Common myeloid progenitor, CD34-positive (primary cell): ENCODE results near the gene MSI2.

ENCODE experiments used
- CTCF ChIA-PET: fragments of 350-600 bp; sonication (Branson Sonifier 250); formaldehyde crosslinking; loops from one replicate; lab custom pipeline; 2021; ENCODE audit warnings: antibody characterized with exemption; lab: Charles Lee
- POLR2A ChIA-PET: fragments of 350-600 bp; sonication (Branson Sonifier 250); formaldehyde crosslinking; loops from one replicate; lab custom pipeline; 2021; ENCODE audit warnings: antibody characterized with exemption; lab: Charles Lee
- DNase-seq, 3 donors: peaks; one replicate each; pipeline versions ENCODE4 v3.0.0 to v3.0.0-alpha.2; 2013
- H3K27ac ChIP-seq, 2 experiments: 1 replicate in 1 of 2; 2 replicates in 1 of 2; pipeline ENCODE4 v1.7.0; 2013; ENCODE audit warnings: inconsistent platforms in 2 of 2, low read length in 2 of 2, mild to moderate bottlenecking in 2 of 2, low read depth in 1 of 2, moderate library complexity in 1 of 2; ENCODE audit not compliant: severe bottlenecking in 2 of 2, insufficient read depth in 1 of 2, poor library complexity in 1 of 2
- H3K27me3 ChIP-seq, 5 experiments: replicated peaks in 2 of 5; 1 replicate in 3 of 5; 2 replicates in 2 of 5; pipeline versions ENCODE4 v1.6.1 to v1.7.0; 2013; ENCODE audit warnings: low read length in 4 of 5, mild to moderate bottlenecking in 2 of 5, moderate library complexity in 2 of 5, inconsistent platforms in 1 of 5; ENCODE audit not compliant: insufficient read depth in 5 of 5, control insufficient read depth in 4 of 5
- H3K36me3 ChIP-seq, 4 experiments: 1 replicate in 2 of 4; 2 replicates in 2 of 4; pipeline versions ENCODE4 v1.6.1 to v1.7.0; 2013; ENCODE audit warnings: low read length in 3 of 4, control low read depth in 1 of 4, mild to moderate bottlenecking in 1 of 4; ENCODE audit not compliant: control insufficient read depth in 4 of 4, insufficient read depth in 4 of 4
- H3K4me1 ChIP-seq, 4 experiments: 1 replicate in 3 of 4; 2 replicates in 1 of 4; pipeline versions ENCODE4 v1.6.1 to v1.7.1; 2013; ENCODE audit warnings: low read length in 3 of 4, mild to moderate bottlenecking in 3 of 4, control low read depth in 1 of 4, inconsistent platforms in 1 of 4, moderate library complexity in 1 of 4; ENCODE audit not compliant: control insufficient read depth in 4 of 4, insufficient read depth in 4 of 4; ENCODE audit errors: control extremely low read depth in 1 of 4
- H3K4me3 ChIP-seq, 7 experiments: 1 replicate in 4 of 7; 2 replicates in 3 of 7; pipeline versions ENCODE4 v1.5.1 to v1.7.0; 2013; ENCODE audit warnings: mild to moderate bottlenecking in 7 of 7, low read length in 6 of 7, moderate library complexity in 6 of 7, inconsistent platforms in 2 of 7, low read depth in 2 of 7, control low read depth in 1 of 7; ENCODE audit not compliant: insufficient read depth in 4 of 7, control insufficient read depth in 1 of 7; ENCODE audit errors: extremely low read depth in 1 of 7
- H3K9me3 ChIP-seq, 5 experiments: 1 replicate in 4 of 5; 2 replicates in 1 of 5; pipeline versions ENCODE4 v1.6.1 to v1.7.1; 2013; ENCODE audit warnings: low read length in 4 of 5, mild to moderate bottlenecking in 2 of 5, inconsistent platforms in 1 of 5, low read depth in 1 of 5, moderate library complexity in 1 of 5; ENCODE audit not compliant: control insufficient read depth in 4 of 5, insufficient read depth in 2 of 5; ENCODE audit errors: control extremely low read depth in 1 of 5
- WGBS: methylation state at CpG from one replicate; pipeline ENCODE4 v1.1.5; 2013; ENCODE audit not compliant: insufficient coverage; 5-methylcytosine and 5-hydroxymethylcytosine counted together

The MSI2 gene

GRCh38 chr17:57572062-57572461, 315.7 kb downstream of the MSI2 start:
- H3K27ac ChIP-seq = no peak overlapping the region
- H3K36me3 ChIP-seq = peaks cover 5 to 75% (median 49%) of the 10 kb centered on the region in 4 experiments
- no peaks in the 10 kb centered on the region for H3K9me3 ChIP-seq
- 100% methylated on average over 6 of the region's 6 CpGs for WGBS
- ChIA-PET POLR2A (no interaction called here), CTCF (no interaction called here)
- peaks cover 0 to 21% (median 0%) of the 10 kb centered on the region in 4 experiments for H3K4me1 ChIP-seq
- no peaks in the 10 kb centered on the region for H3K27me3 ChIP-seq
- H3K4me3 ChIP-seq = no peak overlapping the region
- no peak for DNase-seq

GRCh38 chr17:57572600-57572999, 316.3 kb downstream of the MSI2 start:
- CTCF ChIA-PET = no interaction called here
- Histone ChIP-seq H3K9me3 (no peaks in the 10 kb centered on the region), H3K4me1 (peaks cover 0 to 26% (median 0%) of the 10 kb centered on the region in 4 experiments), H3K36me3 (peaks cover 5 to 74% (median 46%) of the 10 kb centered on the region in 4 experiments), H3K27ac (no peak overlapping the region), H3K27me3 (no peaks in the 10 kb centered on the region), H3K4me3 (no peak overlapping the region)
- POLR2A ChIA-PET = no interaction called here
- no peak for DNase-seq
- 98% methylated on average over 13 of the region's 13 CpGs for WGBS

GRCh38 chr17:57574040-57574513, 317.8 kb downstream of the MSI2 start:
- WGBS = 93% methylated on average over 4 of the region's 4 CpGs
- CTCF ChIA-PET = no interaction called here
- Histone ChIP-seq H3K4me1 (peaks cover 0 to 39% (median 7%) of the 10 kb centered on the region in 4 experiments), H3K4me3 (no peak overlapping the region), H3K27ac (no peak overlapping the region), H3K27me3 (no peaks in the 10 kb centered on the region), H3K9me3 (no peaks in the 10 kb centered on the region), H3K36me3 (peaks cover 7 to 72% (median 40%) of the 10 kb centered on the region in 4 experiments)
- DNase-seq = no peak
- POLR2A ChIA-PET = interaction anchor here (0.5 kb wide), 1 partner anchor 419 kb away, joined by 3 read pairs; no protein-coding TSS in a partner anchor

DNA sequence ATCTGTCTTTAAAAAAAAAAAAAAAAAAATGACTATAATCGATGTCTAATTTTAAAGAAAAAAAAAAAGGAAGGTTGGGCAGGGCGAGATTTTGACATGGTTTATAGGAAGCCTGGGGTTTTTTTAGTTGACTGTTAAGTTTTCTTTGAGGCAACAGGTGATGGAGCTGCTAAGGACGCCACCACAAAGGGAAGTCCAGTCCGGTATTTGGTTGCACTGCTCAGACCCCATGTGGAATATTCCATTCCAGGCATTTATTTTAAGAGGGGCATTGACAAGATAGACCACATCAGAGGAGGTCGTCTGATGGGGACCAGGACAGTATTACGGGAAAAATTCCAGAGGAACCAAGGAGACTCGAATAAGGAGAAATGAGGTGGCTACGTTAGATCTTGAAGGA, 320.4 kb downstream of the MSI2 start:
- no peaks in the 10 kb centered on the region for H3K27me3 ChIP-seq
- 91% methylated on average over 6 of the region's 8 CpGs for WGBS
- peaks cover 0 to 50% (median 9%) of the 10 kb centered on the region in 4 experiments for H3K4me1 ChIP-seq
- ChIA-PET CTCF (interaction anchor here (1.9 kb wide), 1 partner anchor 21 kb away, joined by 6 read pairs; no protein-coding TSS in a partner anchor), POLR2A (no interaction called here)
- H3K27ac ChIP-seq = peak overlapping the region in 1 of 2 experiments; percentile 19
- peaks cover 7 to 56% (median 28%) of the 10 kb centered on the region in 4 experiments for H3K36me3 ChIP-seq
- no peak overlapping the region for H3K4me3 ChIP-seq
- DNase-seq = no peak
- H3K9me3 ChIP-seq = no peaks in the 10 kb centered on the region

- Histone ChIP-seq H3K4me3 (no peak overlapping the region), H3K9me3 (no peaks in the 10 kb centered on the region), H3K27me3 (no peaks in the 10 kb centered on the region), H3K36me3 (peaks cover 2 to 47% (median 22%) of the 10 kb centered on the region in 4 experiments), H3K4me1 (peaks cover 0 to 58% (median 9%) of the 10 kb centered on the region in 4 experiments), H3K27ac (peak overlapping the region; percentile 3 to 29)
- WGBS = 73% methylated on average over 9 of the region's 17 CpGs
- DNase-seq = no peak
- ChIA-PET CTCF (interaction anchor here (1.9 kb wide), 1 partner anchor 20 kb away, joined by 6 read pairs; no protein-coding TSS in a partner anchor), POLR2A (no interaction called here)
Measured at GRCh38 chr17:57577751-57578607, 321.7 kb downstream of the MSI2 start.

DNA sequence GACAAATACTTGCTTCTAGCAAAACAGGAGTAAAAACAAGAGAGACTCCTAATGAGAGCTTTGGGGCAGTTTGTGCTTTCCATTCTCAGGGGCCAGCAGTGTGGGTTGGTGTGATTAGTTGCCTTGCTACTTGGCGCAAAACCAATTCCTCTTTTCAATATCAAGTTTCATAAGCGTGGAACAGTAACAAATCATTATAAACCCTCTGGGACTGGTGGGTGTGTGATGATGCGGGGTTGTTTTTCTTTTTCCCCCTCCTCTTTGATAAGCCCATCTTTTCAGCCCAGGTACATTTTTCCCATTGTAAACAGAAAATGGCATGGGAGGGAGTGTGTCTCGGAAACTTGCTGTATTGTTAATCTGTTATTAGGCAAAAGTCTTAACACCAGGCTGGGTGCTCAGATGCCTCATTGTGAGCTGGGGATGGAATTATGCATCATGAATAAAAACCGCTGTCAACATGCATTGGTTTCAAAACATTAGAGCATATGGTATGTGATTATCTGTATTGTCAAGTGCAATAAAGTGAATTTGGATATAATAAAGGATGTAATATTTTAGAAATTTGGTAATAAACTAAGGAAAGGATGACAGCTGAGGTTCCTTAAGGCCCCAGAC, 322.4 kb downstream of the MSI2 start:
- Histone ChIP-seq H3K27me3 (no peaks in the 10 kb centered on the region), H3K4me3 (no peak overlapping the region), H3K27ac (peak overlapping the region in 1 of 2 experiments; percentile 29), H3K4me1 (peaks cover 0 to 60% (median 9%) of the 10 kb centered on the region in 4 experiments), H3K36me3 (peaks cover 2 to 43% (median 18%) of the 10 kb centered on the region in 4 experiments), H3K9me3 (no peaks in the 10 kb centered on the region)
- peak in 1 of 3 donors; percentile 46 for DNase-seq
- ChIA-PET POLR2A (no interaction called here), CTCF (interaction anchor here (1.9 kb wide), 1 partner anchor 19 kb away, joined by 6 read pairs; no protein-coding TSS in a partner anchor)
- 100% methylated on average over 2 of the region's 5 CpGs for WGBS
